HCT116 (cell line): ENCODE data around the gene SEPTIN5. TPM values are rescaled to one million over a fixed set of nuclear protein-coding genes. Genes with fewer than 3 reads are reported as not detected.

ENCODE experiments used
- ATAC-seq: fragments of 200-7000 bp; cut with Tn5 transposase; 2 replicates; pipeline ENCODE4 v1.9.1; 2020; ENCODE audit warnings: mild to moderate bottlenecking, moderate library complexity
- BruUV-seq: library from RNA; stranded (reverse); fragments of 400-500 nt; replicated peaks from 2 replicates; lab custom pipeline; 2021; lab: Mats Ljungman, UMichigan
- CTCF ChIA-PET: fragments of 300-600 bp; sonication (Branson Sonifier 250); formaldehyde crosslinking; loops from one replicate; lab custom pipeline; 2021; ENCODE audit warnings: antibody characterized with exemption; lab: Charles Lee
- POLR2A ChIA-PET: fragments of 300-600, 350-600 bp; sonication (Branson Sonifier 250); formaldehyde crosslinking; loops from one replicate; lab custom pipeline; 2021; ENCODE audit warnings: antibody characterized with exemption; lab: Charles Lee
- RAD21 ChIA-PET, 2 experiments: fragments of 300-600 bp; sonication (Branson Sonifier 250); formaldehyde crosslinking; loops; one replicate each; lab custom pipeline; 2023; ENCODE audit warnings: low total read pairs in 2 of 2; ENCODE audit not compliant: uncharacterized antibody in 2 of 2, unreplicated experiment in 2 of 2, low non-redundant PET in 1 of 2; lab: Charles Lee
- DNase-seq: peaks from one replicate; pipeline ENCODE4 v3.0.0-alpha.2; 2010; ENCODE audit warnings: low read depth, low spot score
- H2AFZ ChIP-seq: fragments of 200-600 bp; shearing (Covaris generic), sonication (generic); 2 replicates; pipeline ENCODE4 v1.6.1; 2017; ENCODE audit warnings: low read depth, mixed run types, mixed read lengths, antibody characterized with exemption, low read length; ENCODE audit not compliant: poor library complexity, severe bottlenecking
- H3K27ac ChIP-seq: 2 replicates; pipeline ENCODE4 v1.5.1; 2012; ENCODE audit warnings: low read depth, low read length
- H3K27me3 ChIP-seq: fragments of 200-600 bp; sonication (generic); 2 replicates; pipeline ENCODE4 v1.6.1; 2016; ENCODE audit warnings: mixed run types, low read length, mixed read lengths; ENCODE audit not compliant: insufficient read depth
- H3K36me3 ChIP-seq, 2 experiments: fragments of 200-500 bp in 1 of 2; fragments of 200-600 bp in 1 of 2; sonication (Bioruptor generic) in 1 of 2; sonication (generic) in 1 of 2; 2 replicates each; pipeline versions ENCODE4 v1.5.1 to v1.6.1; 2014 to 2016; ENCODE audit warnings: low read length in 2 of 2, inconsistent platforms in 1 of 2, mixed read lengths in 1 of 2, mixed run types in 1 of 2; ENCODE audit not compliant: insufficient read depth in 2 of 2, control insufficient read depth in 1 of 2
- H3K4me1 ChIP-seq, 2 experiments: fragments of 200-600 bp in 1 of 2; sonication (generic) in 1 of 2; 2 replicates each; pipeline versions ENCODE4 v1.5.1 to v1.6.1; 2012 to 2017; ENCODE audit warnings: low read length in 2 of 2, inconsistent platforms in 1 of 2, mild to moderate bottlenecking in 1 of 2, mixed read lengths in 1 of 2, mixed run types in 1 of 2, moderate library complexity in 1 of 2; ENCODE audit not compliant: insufficient read depth in 2 of 2, control insufficient read depth in 1 of 2
- H3K4me2 ChIP-seq: fragments of 200-600 bp; sonication (generic); 2 replicates; pipeline ENCODE4 v1.6.1; 2017; ENCODE audit warnings: mixed run types, low read length, mixed read lengths
- H3K4me3 ChIP-seq, 2 experiments: fragments of 200-600 bp in 1 of 2; sonication (generic) in 1 of 2; replicated peaks in 1 of 2; 2 replicates each; pipeline ENCODE4 v1.5.1; 2011 to 2016; ENCODE audit warnings: low read length in 2 of 2, control low read depth in 1 of 2, low read depth in 1 of 2, mild to moderate bottlenecking in 1 of 2, mixed read lengths in 1 of 2, mixed run types in 1 of 2
- H3K79me2 ChIP-seq: fragments of 200-600 bp; sonication (generic); 2 replicates; pipeline ENCODE4 v1.6.1; 2017; ENCODE audit warnings: mild to moderate bottlenecking, mixed run types, low read length, moderate library complexity, mixed read lengths; ENCODE audit not compliant: insufficient read depth
- H3K9ac ChIP-seq: fragments of 200-600 bp; sonication (generic); 2 replicates; pipeline ENCODE4 v1.6.1; 2016; ENCODE audit warnings: low read length, mixed read lengths
- H3K9me2 ChIP-seq: fragments of 200-600 bp; sonication (generic), shearing (Covaris generic); 2 replicates; pipeline ENCODE4 v1.6.1; 2017; ENCODE audit warnings: mixed run types, mild to moderate bottlenecking, moderate library complexity; ENCODE audit not compliant: insufficient read depth
- H3K9me3 ChIP-seq, 2 experiments: fragments of 200-500 bp in 1 of 2; fragments of 200-600 bp in 1 of 2; sonication (Bioruptor generic) in 1 of 2; sonication (generic) in 1 of 2; 2 replicates each; pipeline ENCODE4 v1.6.1; 2014 to 2017; ENCODE audit warnings: low read length in 2 of 2, mixed read lengths in 2 of 2, inconsistent platforms in 1 of 2, low read depth in 1 of 2, mild to moderate bottlenecking in 1 of 2, mixed run types in 1 of 2, moderate library complexity in 1 of 2; ENCODE audit not compliant: control insufficient read depth in 1 of 2, insufficient read depth in 1 of 2
- H4K20me1 ChIP-seq: fragments of 200-600 bp; sonication (generic), shearing (Covaris generic); 2 replicates; pipeline ENCODE4 v1.6.1; 2017; ENCODE audit warnings: mixed run types, mild to moderate bottlenecking, moderate library complexity; ENCODE audit not compliant: insufficient read depth
- CEBPB ChIP-seq: IDR thresholded peaks from 2 replicates; pipeline ENCODE4 v1.6.1; 2012; ENCODE audit warnings: low read depth
- EZH2 ChIP-seq: fragments of 200-600 bp; sonication (generic); IDR thresholded peaks from 2 replicates; pipeline ENCODE4 v1.6.1; 2017; ENCODE audit warnings: antibody characterized with exemption, mixed run types
- FOSL1 ChIP-seq: IDR thresholded peaks from 2 replicates; pipeline ENCODE4 v1.6.1; 2012; ENCODE audit warnings: low read depth
- JUND ChIP-seq: IDR thresholded peaks from 2 replicates; pipeline ENCODE4 v1.6.1; 2012
- RAD21 ChIP-seq: IDR thresholded peaks from 2 replicates; pipeline ENCODE4 v1.6.1; 2012; ENCODE audit warnings: low read depth, mild to moderate bottlenecking
- intact Hi-C: fragments of 100-400 bp; cut with micrococcal nuclease; formaldehyde crosslinking; loops from 2 replicates; pipeline ENCODE4 v1.10.0; 2022
- total RNA-seq: library from RNA; stranded (reverse); gene quantifications from one replicate; pipeline ENCODE4 v1.2.1, GENCODE V29; 2021; ENCODE audit not compliant: unreplicated experiment
- TF ChIP-seq, protein P1 (sequence below), 3 experiments: fragments of 200-600 bp in 1 of 3; sonication (generic) in 1 of 3; IDR thresholded peaks in 2 of 3; conservative IDR thresholded peaks in 1 of 3; 2 replicates each; pipeline ENCODE4 v1.5.1; 2012 to 2017; ENCODE audit warnings: low read depth in 2 of 3, low read length in 2 of 3, antibody characterized with exemption in 1 of 3, borderline replicate concordance in 1 of 3, control low read depth in 1 of 3, mild to moderate bottlenecking in 1 of 3, mixed read lengths in 1 of 3, mixed run types in 1 of 3, moderate library complexity in 1 of 3; ENCODE audit not compliant: insufficient read depth in 1 of 3
- TF ChIP-seq, protein P2 (sequence below): IDR thresholded peaks from 2 replicates; pipeline ENCODE4 v1.6.1; 2012

Gene SEPTIN5
- total RNA-seq, 1 experiment from 2014 or later: 9.0 TPM

DNA sequence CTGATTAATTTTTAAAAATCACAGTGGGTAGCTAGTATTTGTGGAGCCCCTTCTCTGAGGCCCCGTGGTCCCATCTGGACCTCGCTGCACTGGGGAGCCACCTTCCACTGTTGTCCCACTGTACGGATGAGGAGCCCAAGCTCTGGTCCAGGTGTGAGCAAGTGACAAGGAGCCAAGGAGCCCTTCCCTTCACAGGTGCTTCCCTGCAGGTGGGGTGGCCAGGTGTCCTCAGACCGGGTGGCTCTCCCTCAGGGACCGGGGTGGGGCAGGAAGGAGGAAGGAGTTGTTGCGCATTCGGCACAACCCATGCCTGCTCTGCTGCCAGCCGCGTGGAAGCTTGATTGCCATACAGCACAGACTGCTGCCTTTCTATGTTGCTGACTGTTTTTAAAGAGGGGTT, 10.4 kb upstream of the SEPTIN5 start:
- no peaks in the 10 kb centered on the region for H4K20me1 ChIP-seq
- ATAC-seq (no peak), DNase-seq (no peak)
- no peaks in the 10 kb centered on the region for H3K9me3 ChIP-seq
- H3K9ac ChIP-seq: no peak overlapping the region
- no TSS peak for BruUV-seq
- H3K79me2 ChIP-seq: no peaks in the 10 kb centered on the region
- no peak overlapping the region for H3K4me3 ChIP-seq
- no peak overlapping the region for H2AFZ ChIP-seq
- CTCF ChIA-PET: no interaction called here
- H3K27me3 ChIP-seq: no peaks in the 10 kb centered on the region
- H3K9me2 ChIP-seq: no peaks in the 10 kb centered on the region
- H3K27ac ChIP-seq: no peak overlapping the region
- H3K4me1 ChIP-seq: no peaks in the 10 kb centered on the region
- intact Hi-C loops: no loop called here
- no peak overlapping the region for H3K4me2 ChIP-seq
- POLR2A ChIA-PET: interaction anchor here (0.6 kb wide), 1 partner anchor 11 kb away, joined by 3 read pairs; no protein-coding TSS in a partner anchor
- TF ChIP-seq, protein P1, sequence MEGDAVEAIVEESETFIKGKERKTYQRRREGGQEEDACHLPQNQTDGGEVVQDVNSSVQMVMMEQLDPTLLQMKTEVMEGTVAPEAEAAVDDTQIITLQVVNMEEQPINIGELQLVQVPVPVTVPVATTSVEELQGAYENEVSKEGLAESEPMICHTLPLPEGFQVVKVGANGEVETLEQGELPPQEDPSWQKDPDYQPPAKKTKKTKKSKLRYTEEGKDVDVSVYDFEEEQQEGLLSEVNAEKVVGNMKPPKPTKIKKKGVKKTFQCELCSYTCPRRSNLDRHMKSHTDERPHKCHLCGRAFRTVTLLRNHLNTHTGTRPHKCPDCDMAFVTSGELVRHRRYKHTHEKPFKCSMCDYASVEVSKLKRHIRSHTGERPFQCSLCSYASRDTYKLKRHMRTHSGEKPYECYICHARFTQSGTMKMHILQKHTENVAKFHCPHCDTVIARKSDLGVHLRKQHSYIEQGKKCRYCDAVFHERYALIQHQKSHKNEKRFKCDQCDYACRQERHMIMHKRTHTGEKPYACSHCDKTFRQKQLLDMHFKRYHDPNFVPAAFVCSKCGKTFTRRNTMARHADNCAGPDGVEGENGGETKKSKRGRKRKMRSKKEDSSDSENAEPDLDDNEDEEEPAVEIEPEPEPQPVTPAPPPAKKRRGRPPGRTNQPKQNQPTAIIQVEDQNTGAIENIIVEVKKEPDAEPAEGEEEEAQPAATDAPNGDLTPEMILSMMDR (IDR thresholded peaks at IDR 0.05 in 2 of 3, conservative IDR thresholded peaks at IDR 0.05 in 1 of 3; ENCODE audit: borderline replicate concordance in 1 of 3, insufficient read depth in 1 of 3, low read depth in 2 of 3, low read length in 2 of 3): no peak
- TF ChIP-seq, protein P2, sequence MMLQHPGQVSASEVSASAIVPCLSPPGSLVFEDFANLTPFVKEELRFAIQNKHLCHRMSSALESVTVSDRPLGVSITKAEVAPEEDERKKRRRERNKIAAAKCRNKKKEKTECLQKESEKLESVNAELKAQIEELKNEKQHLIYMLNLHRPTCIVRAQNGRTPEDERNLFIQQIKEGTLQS: no peak
- no peak for TF ChIP-seq CEBPB
- no peak for TF ChIP-seq EZH2
- TF ChIP-seq RAD21: no peak
- TF ChIP-seq FOSL1: no peak
- H3K36me3 ChIP-seq: no peaks in the 10 kb centered on the region
- RAD21 ChIA-PET: no interaction called here

- CTCF ChIA-PET: no interaction called here
- no TSS peak for BruUV-seq
- H3K36me3 ChIP-seq: no peaks in the 10 kb centered on the region
- H3K9me2 ChIP-seq: no peaks in the 10 kb centered on the region
- H2AFZ ChIP-seq: no peak overlapping the region
- H3K4me1 ChIP-seq: no peaks in the 10 kb centered on the region
- H3K9ac ChIP-seq: no peak overlapping the region
- RAD21 ChIA-PET: no interaction called here
- POLR2A ChIA-PET: no interaction called here
- no peak overlapping the region for H3K4me3 ChIP-seq
- no peaks in the 10 kb centered on the region for H4K20me1 ChIP-seq
- intact Hi-C loops: no loop called here
- H3K4me2 ChIP-seq: no peak overlapping the region
- DNase-seq: no peak
- no peaks in the 10 kb centered on the region for H3K9me3 ChIP-seq
- H3K27ac ChIP-seq: no peak overlapping the region
- no peaks in the 10 kb centered on the region for H3K79me2 ChIP-seq
- ATAC-seq: no peak
- no peak for TF ChIP-seq RAD21
- no peak for TF ChIP-seq JUND
- no peaks in the 10 kb centered on the region for H3K27me3 ChIP-seq
These were observed 9.8 kb upstream of the SEPTIN5 start for GRCh38 chr22:19704355-19705015.
